K562 (cell line): ENCODE results near the gene ARMC7. TPM values are rescaled to one million over a fixed set of nuclear protein-coding genes. Genes with fewer than 3 reads are reported as not detected.

Experiments
- ATF3 ChIP-seq, 2 experiments: fragments of 450-650 bp in 1 of 2; sonication (generic) in 1 of 2; formaldehyde crosslinking in 1 of 2; IDR thresholded peaks in 1 of 2; conservative IDR thresholded peaks in 1 of 2; 2 replicates each; pipeline versions ENCODE4 v1.6.1 to v1.8.1; 2016 to 2023; ENCODE audit warnings: mild to moderate bottlenecking in 2 of 2, moderate library complexity in 2 of 2, inconsistent platforms in 1 of 2, missing genetic modification reagents in 1 of 2
- BCLAF1 ChIP-seq, 2 experiments: fragments of 450-650 bp in 1 of 2; IDR thresholded peaks; 2 replicates each; pipeline ENCODE4 v1.6.1; 2011 to 2017; ENCODE audit warnings: low read depth in 2 of 2, antibody characterized with exemption in 1 of 2, borderline replicate concordance in 1 of 2, low read length in 1 of 2, mild to moderate bottlenecking in 1 of 2, mixed read lengths in 1 of 2; ENCODE audit not compliant: control insufficient read depth in 1 of 2
- HDAC3 ChIP-seq: fragments of 450-650 bp; IDR thresholded peaks from 2 replicates; pipeline ENCODE4 v1.6.1; 2018; ENCODE audit warnings: borderline replicate concordance, mild to moderate bottlenecking, moderate library complexity; ENCODE audit not compliant: partially characterized antibody
- HDAC8 ChIP-seq: fragments of 450-650 bp; IDR thresholded peaks from 2 replicates; pipeline ENCODE4 v1.6.1; 2016; ENCODE audit warnings: mild to moderate bottlenecking, missing genetic modification characterization, moderate library complexity, missing compliant biosample characterization
- HMBOX1 ChIP-seq: sonication (generic); IDR thresholded peaks from 2 replicates; pipeline ENCODE4 v1.6.1; 2016
- ZBTB1 ChIP-seq: sonication (generic); formaldehyde crosslinking; IDR thresholded peaks from 2 replicates; pipeline ENCODE4 v1.8.1; 2023; ENCODE audit warnings: missing genetic modification reagents, low read depth, mild to moderate bottlenecking, borderline replicate concordance
- ZFX ChIP-seq: sonication (generic); formaldehyde crosslinking; IDR thresholded peaks from 2 replicates; pipeline ENCODE4 v1.8.0; 2022; ENCODE audit warnings: mild to moderate bottlenecking, missing genetic modification reagents, moderate library complexity
- ZNF77 ChIP-seq: fragments of 250-450 bp; sonication (Bioruptor Pico); IDR thresholded peaks from 2 replicates; pipeline ENCODE4 v1.5.0; 2020
- polyA plus RNA-seq, 8 experiments: library from polyadenylated mRNA; depleted of rRNA in 4 of 8; stranded (reverse) in 5 of 8; unstranded in 3 of 8; fragments of >200 nt; fragmentation: Nextera tagmentation in 2 of 8; fragmentation: Illumina TruSeq in 1 of 8; extraction: Ambion mirVana in 2 of 8; extraction: Trizol in 1 of 8; gene quantifications; 2 replicates each; pipeline versions ENCODE4 v1.2.1 to v1.2.3, GENCODE V29; 2011 to 2014; ENCODE audit warnings: inconsistent platforms in 1 of 8, missing spikeins in 1 of 8
- total RNA-seq, 7 experiments: library from RNA; depleted of rRNA in 6 of 7; stranded (reverse); fragments of >200 nt in 6 of 7; fragmentation: Illumina TruSeq in 2 of 7; extraction: Trizol in 2 of 7; gene quantifications; 2 replicates each; pipeline versions ENCODE4 v1.2.1 to v1.2.3, GENCODE V29; 2011 to 2021; ENCODE audit warnings: low replicate concordance in 1 of 7

ARMC7 gene
- total and polyA plus RNA-seq, 9 of the 15 experiments (the other 6 are each of a cell fraction or from before 2014, with no cell fraction given): 1.4 to 15.2 (median 5.9) TPM

GRCh38 chr17:75109046-75109406 is 743 bp upstream of the ARMC7 start (continued):
- TF ChIP-seq BCLAF1 (IDR thresholded peaks at IDR 0.05; ENCODE audit: borderline replicate concordance in 1 of 2, control insufficient read depth in 1 of 2, low read depth in 2 of 2, low read length in 1 of 2): no peak
- TF ChIP-seq ATF3 (IDR thresholded peaks at IDR 0.05): no peak
- TF ChIP-seq ATF3 (CRISPR knock-in tag; conservative IDR thresholded peaks at IDR 0.05): no peak
- no peak for TF ChIP-seq HDAC3
- no peak for TF ChIP-seq ZFX
- no peak for TF ChIP-seq ZNF77
- TF ChIP-seq HDAC8 (tag): no peak
- no peak for TF ChIP-seq ZBTB1 (CRISPR knock-in tag)
- no peak for TF ChIP-seq HMBOX1
